HG02678 (cell line): Measurements from ENCODE around the gene KRT12.
"Not testable (repeated sequence)": the region's sequence is repeated elsewhere in the genome, so short reads cannot be mapped to it uniquely, and the experiment has no call there.

ENCODE experiments used
- ATAC-seq: cut with Tn5 transposase; IDR thresholded peaks from one replicate; pipeline ENCODE4 v1.9.1; 2021; ENCODE audit warnings: mild to moderate bottlenecking, moderate library complexity; ENCODE audit not compliant: unreplicated experiment

KRT12 gene

GRCh38 chr17:40818733-40819527, 48.1 kb downstream of the KRT12 start:
- peak; percentile 89 for ATAC-seq

- no peak for ATAC-seq
Measured at GRCh38 chr17:40818343-40818732, 48.7 kb downstream of the KRT12 start.

- no peak for ATAC-seq
Measured at GRCh38 chr17:40817103-40817682, 49.8 kb downstream of the KRT12 start.

DNA sequence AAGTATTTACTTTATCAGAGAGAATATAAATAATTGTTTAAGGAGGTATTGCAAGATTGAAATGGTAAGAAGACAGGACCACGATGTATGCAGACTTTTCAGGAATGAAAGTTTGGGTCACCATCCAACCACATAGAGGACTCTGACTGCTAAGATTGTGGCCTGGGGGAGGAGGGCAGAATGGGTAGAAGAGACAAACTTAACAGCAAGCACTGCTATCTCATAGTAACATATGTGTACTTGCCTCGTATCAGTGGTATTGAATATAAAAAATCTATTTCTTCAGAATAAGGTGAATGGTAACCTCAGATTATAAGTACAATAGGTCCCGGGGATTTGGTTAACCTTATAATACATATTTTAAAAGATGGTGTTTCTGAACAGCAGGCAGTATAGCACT, 50.5 kb downstream of the KRT12 start:
- ATAC-seq = no peak

GRCh38 chr17:40815381-40815780, 51.6 kb downstream of the KRT12 start:
- ATAC-seq = no peak

DNA sequence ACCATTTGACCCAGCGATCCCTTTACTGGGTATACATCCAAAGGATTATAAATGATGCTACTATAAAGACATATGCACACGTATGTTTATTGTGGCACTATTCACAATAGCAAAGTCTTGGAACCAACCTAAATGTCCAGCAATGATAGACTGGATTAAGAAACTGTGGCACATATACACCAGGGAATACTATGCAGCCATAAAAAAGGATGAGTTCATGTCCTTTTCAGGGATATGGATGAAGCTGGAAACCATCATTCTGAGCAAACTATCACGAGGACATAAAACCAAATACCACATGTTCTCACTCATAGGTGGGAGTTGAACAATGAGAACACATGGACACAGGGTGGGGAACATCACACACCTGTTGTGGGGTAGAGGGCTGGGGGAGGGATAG, 52.4 kb downstream of the KRT12 start:
- not testable (repeated sequence) for ATAC-seq

DNA sequence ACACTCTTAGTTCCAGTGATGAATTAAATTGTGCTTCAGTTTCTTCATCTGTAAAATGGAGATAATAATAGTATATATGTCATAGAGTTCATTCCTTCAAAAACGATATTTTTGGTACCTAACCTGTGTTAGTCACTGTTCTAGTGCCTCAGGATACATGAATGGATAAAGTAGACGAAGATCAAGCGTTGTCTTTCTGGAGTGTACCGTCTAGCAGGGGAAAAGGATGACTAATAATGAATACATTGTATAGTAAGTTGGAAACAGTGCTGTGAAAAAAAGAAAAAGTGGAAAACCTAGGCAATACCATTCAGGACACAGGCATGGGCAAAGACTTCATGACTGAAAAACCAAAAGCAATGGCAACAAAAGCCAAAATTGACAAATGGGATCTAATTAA, 53.2 kb downstream of the KRT12 start:
- ATAC-seq = no peak

GRCh38 chr17:40812639-40813038, 54.4 kb downstream of the KRT12 start:
- ATAC-seq = no peak
